NCI-H2196 treated with DMSO at 0.1 percent for 48 hours (cell line): ENCODE results near the gene LDLRAD4.

Source experiments
- DNase-seq: peaks from one replicate; lab custom pipeline; 2025; ENCODE audit not compliant: unreplicated experiment; lab: John Stamatoyannopoulos, UW

LDLRAD4 gene

GRCh38 chr18:13440277-13441248 is 222.0 kb downstream of the LDLRAD4 start:
- DNase-seq: no peak

- no peak for DNase-seq
Observed at GRCh38 chr18:13441736-13442135, 223.2 kb downstream of the LDLRAD4 start.

- no peak for DNase-seq
Observed at GRCh38 chr18:13442451-13442850, 223.9 kb downstream of the LDLRAD4 start.

GRCh38 chr18:13443552-13443951 is 225.0 kb downstream of the LDLRAD4 start:
- DNase-seq: no peak

GRCh38 chr18:13444430-13445240 is 226.1 kb downstream of the LDLRAD4 start:
- no peak for DNase-seq

DNA sequence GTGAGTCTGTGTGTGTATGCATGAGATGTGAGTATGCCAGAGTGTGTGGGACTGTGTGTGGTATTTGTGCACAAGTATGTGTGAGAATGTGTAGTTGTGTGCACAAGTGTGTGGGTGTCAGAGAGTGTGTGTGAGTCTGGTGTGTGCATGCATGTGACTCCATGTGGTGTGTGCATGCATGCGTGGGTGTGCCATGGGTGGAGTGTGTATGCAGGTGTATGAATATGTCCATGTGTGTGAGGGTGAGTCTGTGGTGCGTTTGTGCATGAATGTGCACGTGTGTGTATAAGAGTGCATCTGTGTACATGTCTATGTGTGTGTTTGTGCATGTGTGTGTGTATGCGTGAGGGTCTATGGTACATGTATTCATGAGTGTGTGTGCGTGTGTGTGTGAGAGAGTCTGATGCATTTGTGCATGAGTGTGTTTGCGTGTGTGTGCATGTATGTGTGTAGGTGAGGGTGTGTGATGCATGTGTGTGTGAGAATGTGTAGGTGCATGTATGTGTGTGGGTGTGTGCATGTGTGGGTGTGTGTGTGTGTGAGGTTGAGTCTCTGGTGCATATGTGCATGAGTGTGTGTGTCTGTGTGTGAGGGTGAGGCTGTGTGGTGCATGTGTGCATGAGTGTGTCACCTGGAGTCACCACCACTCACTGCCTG is 226.8 kb downstream of the LDLRAD4 start:
- DNase-seq: no peak

DNA sequence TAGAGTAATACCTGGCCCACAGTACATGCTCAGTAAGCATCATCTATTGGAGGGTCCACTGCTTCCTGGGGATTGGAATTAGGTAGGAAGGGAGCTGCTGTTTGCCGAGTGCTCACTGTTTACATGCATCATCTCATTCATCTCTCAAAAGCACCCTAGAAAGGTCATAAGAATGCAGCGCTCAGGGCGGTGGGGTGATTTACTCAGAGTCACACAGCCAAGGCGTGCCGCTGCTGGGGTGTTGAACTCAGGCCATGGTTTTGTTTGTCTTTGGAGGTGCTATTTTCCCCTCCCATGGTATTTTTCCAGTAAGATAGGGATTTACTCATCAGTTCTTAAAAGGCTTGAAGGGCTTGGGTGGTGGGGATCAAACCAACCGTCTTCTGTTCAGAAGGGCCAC is 227.5 kb downstream of the LDLRAD4 start:
- DNase-seq: no peak

- DNase-seq: no peak
Observed at GRCh38 chr18:13446610-13447461, 228.3 kb downstream of the LDLRAD4 start.

DNA sequence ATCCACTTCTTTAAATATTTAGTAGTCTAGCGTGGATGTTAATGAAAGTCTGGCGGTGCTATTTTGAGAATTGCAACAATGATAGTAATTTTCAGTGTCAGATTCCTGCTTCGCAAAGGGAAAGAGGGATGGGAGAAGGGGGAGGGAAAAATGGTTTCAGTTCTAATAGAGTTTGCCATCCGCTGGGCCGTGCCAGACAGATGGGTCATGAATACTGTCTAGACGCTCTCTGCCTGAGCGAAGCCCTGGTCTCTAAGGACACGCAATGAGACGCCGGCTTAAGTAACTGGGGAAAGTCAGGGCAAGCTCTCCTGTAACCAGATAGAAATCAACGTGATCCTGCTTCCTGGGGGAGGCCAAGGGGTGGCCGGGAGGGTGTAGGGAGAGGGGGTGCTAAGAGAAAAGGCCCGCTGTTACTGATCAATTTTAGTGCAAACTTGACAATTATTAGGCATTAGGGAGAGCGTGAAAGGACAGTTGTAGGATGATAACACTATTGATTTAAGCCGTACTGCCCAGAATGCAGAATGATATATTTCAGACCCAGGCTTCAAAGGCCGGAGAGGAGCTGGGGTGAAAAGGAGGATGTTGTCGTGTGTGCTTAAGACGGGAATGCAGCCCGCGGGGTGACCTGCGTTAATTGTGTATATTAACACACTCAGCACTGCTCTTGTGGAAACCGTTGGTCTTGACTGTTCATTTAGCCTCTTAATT is 229.2 kb downstream of the LDLRAD4 start:
- no peak for DNase-seq

GRCh38 chr18:13448335-13448795 is 229.8 kb downstream of the LDLRAD4 start:
- no peak for DNase-seq

DNA sequence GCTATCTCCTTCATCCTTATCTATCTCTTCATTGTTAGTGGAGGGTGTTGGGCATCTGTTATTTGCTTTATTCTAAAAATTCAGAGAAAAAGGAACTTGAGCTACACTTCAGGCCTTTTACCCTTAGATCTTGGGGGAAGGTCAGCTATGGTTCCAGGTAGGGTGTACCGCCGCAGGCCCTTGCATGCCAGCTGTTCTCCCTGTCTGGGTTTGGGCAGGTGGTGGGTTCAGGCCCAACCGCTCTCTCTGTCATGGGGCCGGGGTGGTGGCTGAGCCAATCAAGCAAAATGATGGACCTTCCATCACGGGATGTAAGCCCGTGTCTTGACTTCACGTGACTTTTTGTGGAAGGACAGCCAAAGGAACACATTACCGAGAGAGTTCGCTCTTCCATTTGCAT is 231.1 kb downstream of the LDLRAD4 start:
- DNase-seq: no peak

GRCh38 chr18:13450289-13451212 is 232.0 kb downstream of the LDLRAD4 start:
- no peak for DNase-seq

- no peak for DNase-seq
Observed at GRCh38 chr18:13451213-13451540, 232.6 kb downstream of the LDLRAD4 start.

DNA sequence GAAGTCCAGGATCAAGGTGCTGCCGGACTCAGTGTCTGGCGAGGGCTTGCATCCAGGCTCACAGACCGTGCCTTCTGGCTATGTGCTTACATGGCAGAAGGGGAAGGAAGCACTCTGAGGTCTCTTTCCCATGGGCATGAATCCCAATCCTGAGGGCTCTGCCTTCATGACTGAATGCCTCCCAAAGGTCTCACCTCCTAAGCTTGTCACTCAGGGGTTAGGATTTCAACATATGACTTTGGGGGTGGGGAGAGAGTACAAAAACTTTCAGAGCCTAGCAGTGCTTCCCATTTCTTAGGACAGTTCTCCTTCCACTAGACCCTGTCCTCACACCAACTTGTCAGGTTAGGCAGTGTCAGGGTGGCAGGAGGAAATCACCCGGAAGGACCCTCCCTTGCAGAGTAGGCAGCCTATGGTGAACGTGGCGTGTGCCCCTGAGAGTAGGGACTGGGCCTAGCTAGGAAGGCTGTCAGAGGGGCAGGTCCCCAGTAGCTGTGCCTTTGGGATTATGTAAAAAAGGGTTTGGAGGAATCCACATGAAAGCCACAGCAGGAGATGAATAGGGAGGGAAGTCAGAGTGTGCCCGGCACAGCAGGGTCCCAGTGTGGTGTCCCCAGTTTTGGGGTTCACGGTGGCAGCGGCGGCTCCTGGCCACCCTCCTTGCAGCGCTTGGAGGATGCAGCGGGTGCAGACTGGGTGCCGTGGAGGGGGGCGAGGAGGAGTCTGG is 233.3 kb downstream of the LDLRAD4 start:
- no peak for DNase-seq

GRCh38 chr18:13452388-13452811 is 233.8 kb downstream of the LDLRAD4 start:
- no peak for DNase-seq

- DNase-seq: no peak
Observed at GRCh38 chr18:13452871-13453680, 234.5 kb downstream of the LDLRAD4 start.

DNA sequence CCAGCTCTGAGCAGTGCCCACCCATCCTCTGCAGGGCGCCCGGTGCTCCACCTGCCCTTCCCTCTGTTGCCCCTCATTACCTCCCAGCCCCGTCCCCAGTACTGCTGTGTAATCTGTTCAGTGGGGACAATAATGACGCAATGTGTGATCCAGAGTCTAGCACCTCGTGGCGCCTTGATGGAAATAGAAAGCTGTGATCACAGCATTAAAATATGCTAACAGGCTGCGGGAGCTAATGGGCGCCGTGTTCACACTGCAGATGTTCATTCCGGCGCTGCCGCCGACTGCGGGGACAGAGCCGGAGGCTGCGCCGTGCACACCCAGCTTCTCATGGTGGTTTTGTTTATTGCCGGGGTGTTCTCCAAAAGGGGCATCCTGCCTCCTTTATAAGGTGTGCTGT is 235.2 kb downstream of the LDLRAD4 start:
- DNase-seq: no peak
